IPS-20b (cell line): Measurements from ENCODE around the gene ACAT2.
"Not testable (repeated sequence)": the region's sequence is repeated elsewhere in the genome, so short reads cannot be mapped to it uniquely, and the experiment has no call there.

Experiments
- H3K27ac ChIP-seq: one replicate; pipeline ENCODE4 v1.5.1; 2013; ENCODE audit warnings: low read length
- H3K27me3 ChIP-seq: 2 replicates; pipeline ENCODE4 v1.6.1; 2013; ENCODE audit warnings: mild to moderate bottlenecking, low read length, inconsistent platforms; ENCODE audit not compliant: insufficient read depth
- H3K36me3 ChIP-seq: 2 replicates; pipeline ENCODE4 v1.6.1; 2013; ENCODE audit warnings: low read depth, mild to moderate bottlenecking, inconsistent platforms, low read length, moderate library complexity; ENCODE audit not compliant: insufficient read depth
- H3K4me1 ChIP-seq: 2 replicates; pipeline ENCODE4 v1.6.1; 2013; ENCODE audit warnings: mild to moderate bottlenecking, control low read depth, inconsistent platforms, low read length, moderate library complexity; ENCODE audit not compliant: insufficient read depth
- H3K4me3 ChIP-seq: 2 replicates; pipeline ENCODE4 v1.5.1; 2013; ENCODE audit warnings: mild to moderate bottlenecking, low read length, inconsistent platforms
- H3K9ac ChIP-seq: 2 replicates; pipeline ENCODE4 v1.6.1; 2013; ENCODE audit warnings: low read depth, mild to moderate bottlenecking, inconsistent platforms, low read length, moderate library complexity
- H3K9me3 ChIP-seq: 2 replicates; pipeline ENCODE4 v1.6.1; 2013; ENCODE audit warnings: mild to moderate bottlenecking, low read depth, low read length, inconsistent platforms; ENCODE audit not compliant: insufficient read depth

ACAT2 gene

DNA sequence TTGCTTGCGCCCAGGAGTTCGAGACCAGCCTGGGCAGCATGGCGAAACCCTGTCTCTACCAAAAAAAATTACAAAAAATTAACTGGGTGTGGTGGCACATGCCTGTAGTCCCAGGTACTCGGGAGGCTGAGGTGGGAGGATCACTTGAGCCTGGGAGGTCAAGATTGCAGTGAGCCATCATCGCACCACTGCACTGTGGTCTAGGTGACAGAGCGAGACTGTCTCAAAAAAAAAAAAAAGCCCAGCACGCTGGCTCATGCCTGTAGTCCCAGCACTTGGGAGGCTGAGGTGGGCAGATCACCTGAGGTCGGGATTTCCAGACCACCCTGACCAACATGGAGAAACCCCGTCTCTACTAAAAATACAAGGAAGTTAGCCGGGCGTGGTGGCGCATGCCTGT is 28.4 kb upstream of the ACAT2 start:
- H3K27me3 ChIP-seq, H3K9me3 ChIP-seq, H3K9ac ChIP-seq, H3K4me3 ChIP-seq, H3K27ac ChIP-seq: not testable (repeated sequence)
- H3K36me3 ChIP-seq = peaks cover 53% of the 10 kb centered on the region
- peaks cover 15% of the 10 kb centered on the region; the same call in 1 of the 2 replicates for H3K4me1 ChIP-seq

DNA sequence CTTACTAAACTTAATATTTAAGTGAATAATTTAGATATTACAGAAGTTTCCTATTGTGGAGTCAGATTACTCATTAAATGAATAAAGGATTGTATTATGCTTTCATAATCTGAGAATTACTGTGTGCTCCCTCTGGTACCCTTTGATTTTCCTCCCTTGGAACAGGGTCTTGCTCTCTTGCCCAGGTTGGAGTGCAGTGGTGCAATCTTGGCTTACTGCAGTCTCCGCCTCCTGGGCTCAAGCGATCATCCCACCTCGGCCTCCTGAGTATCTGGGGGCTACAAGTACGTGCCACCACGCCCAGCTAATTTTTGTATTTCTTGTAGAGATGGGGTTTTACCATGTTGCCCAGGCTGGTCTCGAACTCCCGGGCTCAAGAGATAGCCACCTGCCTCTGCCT is 24.9 kb upstream of the ACAT2 start:
- no peak overlapping the region for H3K4me3 ChIP-seq
- H3K9ac ChIP-seq = no peak overlapping the region
- no peak overlapping the region for H3K27ac ChIP-seq
- no peaks in the 10 kb centered on the region for H3K27me3 ChIP-seq
- H3K4me1 ChIP-seq = no peaks in the 10 kb centered on the region; the same call in 1 of the 2 replicates
- H3K9me3 ChIP-seq = no peaks in the 10 kb centered on the region
- peaks cover 69% of the 10 kb centered on the region for H3K36me3 ChIP-seq

DNA sequence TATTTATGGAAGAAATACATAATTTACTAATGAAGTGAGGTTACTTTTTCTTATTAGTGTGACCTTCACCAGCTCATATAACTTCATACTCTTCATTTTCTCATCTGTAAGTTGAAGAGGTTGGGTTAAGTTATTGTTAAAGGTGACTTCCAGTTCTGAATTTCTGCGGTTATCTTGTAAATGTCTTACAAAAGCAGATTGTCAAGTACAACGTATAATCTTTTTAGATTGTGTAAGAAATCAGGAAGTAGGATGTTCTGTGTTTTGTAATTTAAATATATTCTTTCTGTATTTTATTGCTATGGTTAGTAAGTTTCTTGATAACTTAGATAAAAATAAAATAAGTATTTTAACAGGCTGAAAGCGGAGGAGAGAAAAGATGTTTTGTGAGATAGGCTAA is 22.5 kb upstream of the ACAT2 start:
- Histone ChIP-seq H3K4me1 (no peaks in the 10 kb centered on the region; the same call in 1 of the 2 replicates), H3K9me3 (no peaks in the 10 kb centered on the region), H3K27me3 (no peaks in the 10 kb centered on the region), H3K36me3 (peaks cover 84% of the 10 kb centered on the region), H3K27ac (no peak overlapping the region), H3K9ac (no peak overlapping the region), H3K4me3 (no peak overlapping the region)

DNA sequence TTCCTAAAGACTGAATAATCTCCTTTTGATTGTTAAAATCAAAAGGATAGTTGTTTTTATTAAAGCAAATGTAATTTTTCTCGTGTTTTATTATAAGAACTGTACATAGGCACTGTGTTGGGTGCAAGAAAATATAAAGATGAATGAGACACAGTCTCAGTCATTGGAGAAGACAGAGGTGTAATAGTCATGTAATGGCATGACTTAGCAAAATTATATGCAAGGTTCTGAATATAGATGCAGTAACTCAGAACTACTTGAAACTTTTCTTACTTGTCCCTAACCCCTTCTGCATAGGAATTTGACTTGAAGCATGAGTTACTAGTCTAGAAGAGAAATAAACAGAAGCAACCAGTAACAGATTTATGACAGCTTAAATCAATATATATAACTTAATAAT is 19.7 kb upstream of the ACAT2 start:
- Histone ChIP-seq H3K4me1 (no peaks in the 10 kb centered on the region), H3K36me3 (peaks cover 100% of the 10 kb centered on the region), H3K9ac (no peak overlapping the region), H3K9me3 (no peaks in the 10 kb centered on the region), H3K4me3 (no peak overlapping the region), H3K27ac (no peak overlapping the region), H3K27me3 (no peaks in the 10 kb centered on the region)

DNA sequence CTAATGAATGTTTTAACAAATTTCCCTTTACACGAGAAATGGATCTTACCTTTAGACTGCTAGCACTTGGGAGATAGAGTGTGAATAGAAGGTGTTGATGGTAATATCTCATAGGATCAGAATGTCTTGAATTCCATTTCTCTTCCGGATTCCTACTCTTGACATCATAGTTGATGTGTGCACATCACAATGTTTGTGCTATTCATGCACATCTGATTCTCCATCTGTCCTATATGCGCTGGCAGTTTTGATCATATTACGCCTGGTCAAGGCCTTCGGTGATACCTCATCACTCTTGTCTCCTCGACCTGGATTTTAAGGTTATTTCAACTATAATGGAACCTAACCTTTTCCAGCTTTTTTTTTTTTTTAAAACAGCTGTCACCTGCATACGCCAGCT is 16.8 kb upstream of the ACAT2 start:
- Histone ChIP-seq H3K36me3 (peaks cover 100% of the 10 kb centered on the region), H3K4me3 (no peak overlapping the region), H3K27me3 (no peaks in the 10 kb centered on the region), H3K9me3 (no peaks in the 10 kb centered on the region), H3K27ac (no peak overlapping the region), H3K9ac (no peak overlapping the region), H3K4me1 (no peaks in the 10 kb centered on the region)

DNA sequence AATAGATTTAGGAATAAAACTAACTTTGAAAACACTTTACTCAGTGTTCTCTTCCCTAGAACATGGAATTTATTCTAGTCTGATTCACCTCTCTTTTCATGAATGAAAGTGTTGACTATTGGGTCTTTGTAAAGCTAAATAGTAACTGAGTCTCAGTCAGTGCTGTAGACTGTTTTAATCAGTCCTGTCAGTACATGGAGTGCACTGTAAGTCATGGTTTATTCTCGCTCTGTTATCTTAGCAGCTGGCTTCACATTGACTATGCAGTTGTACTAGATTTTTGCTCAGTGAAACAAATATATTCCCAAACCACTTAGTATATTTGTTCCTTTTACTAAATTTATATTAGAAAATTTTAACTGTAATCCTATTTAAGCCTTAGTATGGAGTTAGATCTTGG is 15.1 kb upstream of the ACAT2 start:
- Histone ChIP-seq H3K36me3 (peaks cover 100% of the 10 kb centered on the region), H3K4me3 (no peak overlapping the region)

DNA sequence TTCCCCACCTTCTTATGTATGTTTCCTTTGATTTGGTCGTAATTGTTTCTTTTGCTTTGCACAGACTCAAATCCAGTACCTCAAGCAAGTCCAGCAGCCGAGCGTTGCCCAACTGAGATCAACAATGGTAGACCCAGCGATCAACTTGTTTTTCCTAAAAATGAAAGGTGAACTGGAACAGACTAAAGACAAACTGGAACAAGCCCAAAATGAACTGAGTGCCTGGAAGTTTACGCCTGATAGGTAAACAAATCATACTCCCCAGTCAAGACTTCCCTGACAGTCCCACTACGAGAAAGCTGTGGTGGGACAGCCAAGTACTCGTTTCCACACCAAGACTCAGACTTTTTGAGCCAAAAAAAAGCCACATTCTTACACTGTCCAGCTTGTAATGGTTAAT is 13.7 kb upstream of the ACAT2 start:
- not testable (repeated sequence) for H3K4me3 ChIP-seq, H3K9me3 ChIP-seq, H3K27me3 ChIP-seq, H3K4me1 ChIP-seq, H3K9ac ChIP-seq, H3K27ac ChIP-seq
- peaks cover 100% of the 10 kb centered on the region for H3K36me3 ChIP-seq

More for the DNA sequence above, 15.1 kb upstream of the ACAT2 start:
- H3K4me1 ChIP-seq = no peaks in the 10 kb centered on the region
- H3K9me3 ChIP-seq = no peaks in the 10 kb centered on the region
- H3K27ac ChIP-seq = no peak overlapping the region
- H3K9ac ChIP-seq = no peak overlapping the region
- H3K27me3 ChIP-seq = no peaks in the 10 kb centered on the region

DNA sequence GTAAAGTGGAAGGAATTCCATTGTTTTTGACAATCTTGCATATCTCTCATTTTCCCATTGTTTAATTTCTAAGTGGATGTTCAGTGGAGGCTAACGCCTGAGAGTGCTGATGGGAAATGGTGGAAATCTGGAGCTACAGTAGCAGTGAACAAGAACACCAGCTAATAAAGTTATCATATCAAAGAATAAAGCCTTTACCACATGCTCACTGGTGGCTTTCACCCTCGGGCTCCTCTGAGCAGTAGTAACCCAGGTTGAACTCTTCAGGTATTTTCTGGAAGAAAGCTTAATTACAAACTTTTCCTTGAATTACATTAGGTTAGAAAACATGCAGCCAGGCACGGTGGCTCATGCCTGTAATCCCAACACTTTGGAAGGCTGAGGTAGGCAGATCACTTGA is 10.4 kb upstream of the ACAT2 start:
- peaks cover 100% of the 10 kb centered on the region for H3K36me3 ChIP-seq
- H3K4me3 ChIP-seq = no peak overlapping the region
- no peak overlapping the region for H3K9ac ChIP-seq
- H3K27me3 ChIP-seq = no peaks in the 10 kb centered on the region
- no peaks in the 10 kb centered on the region for H3K9me3 ChIP-seq
- H3K27ac ChIP-seq = no peak overlapping the region
- no peaks in the 10 kb centered on the region for H3K4me1 ChIP-seq

DNA sequence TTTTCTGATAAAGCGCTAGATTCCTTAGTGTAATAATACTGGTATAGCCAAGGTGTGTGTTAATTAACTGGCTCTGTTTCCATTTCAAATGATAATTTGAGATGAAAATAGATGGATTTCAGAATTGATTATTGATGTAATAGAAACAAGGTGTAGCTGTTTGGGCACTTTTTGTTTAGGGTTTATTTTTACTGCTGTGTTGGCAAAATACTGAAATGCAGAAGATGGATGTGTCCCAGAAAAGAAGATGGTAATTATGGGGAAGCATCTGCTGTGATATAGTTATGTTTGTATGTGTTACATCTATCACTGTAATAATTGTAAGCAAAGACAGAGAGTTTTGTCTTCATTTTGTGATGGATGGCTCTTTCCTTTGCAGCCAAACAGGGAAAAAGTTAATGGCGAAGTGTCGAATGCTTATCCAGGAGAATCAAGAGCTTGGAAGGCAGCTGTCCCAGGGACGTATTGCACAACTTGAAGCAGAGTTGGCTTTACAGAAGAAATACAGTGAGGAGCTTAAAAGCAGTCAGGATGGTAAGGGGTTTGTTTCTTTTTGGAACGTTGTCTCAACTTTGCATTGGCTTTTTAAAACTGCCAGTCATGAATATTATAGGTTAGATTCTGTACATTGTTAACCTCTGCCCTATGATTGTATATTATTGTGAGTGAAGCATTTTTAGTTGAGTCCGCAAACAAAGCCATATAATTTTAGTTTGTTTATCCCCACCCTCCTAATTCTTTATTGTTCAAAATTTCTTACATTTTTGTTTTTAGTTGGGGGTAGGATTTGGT is 8.6 kb upstream of the ACAT2 start:
- Histone ChIP-seq H3K9ac (no peak overlapping the region), H3K27ac (no peak overlapping the region), H3K36me3 (peaks cover 100% of the 10 kb centered on the region), H3K4me1 (peaks cover 4% of the 10 kb centered on the region; the same call in 1 of the 2 replicates), H3K4me3 (no peak overlapping the region), H3K27me3 (no peaks in the 10 kb centered on the region), H3K9me3 (no peaks in the 10 kb centered on the region)

DNA sequence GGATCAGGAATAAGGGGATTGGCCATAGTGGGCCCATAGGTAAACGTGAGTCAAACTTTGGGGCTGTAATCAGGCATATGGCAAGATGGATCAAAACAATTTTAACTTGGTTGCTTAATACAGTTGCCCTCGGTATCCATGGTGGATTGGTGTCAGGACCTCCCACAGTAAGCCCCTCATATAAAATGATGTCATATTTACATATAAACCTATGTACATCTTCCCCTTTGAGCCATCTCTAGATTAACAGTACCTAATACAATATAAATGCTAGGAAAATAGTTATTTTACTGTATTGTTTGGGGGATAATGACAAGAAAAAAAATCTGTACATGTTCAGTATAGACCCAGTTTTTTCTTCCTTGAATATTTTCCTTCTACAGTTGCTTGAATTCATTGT is 7.4 kb upstream of the ACAT2 start:
- H3K36me3 ChIP-seq = peaks cover 97% of the 10 kb centered on the region
- peaks cover 6% of the 10 kb centered on the region; the same call in 1 of the 2 replicates for H3K4me1 ChIP-seq
- no peak overlapping the region for H3K4me3 ChIP-seq
- H3K27me3 ChIP-seq = no peaks in the 10 kb centered on the region
- H3K9me3 ChIP-seq = no peaks in the 10 kb centered on the region
- H3K27ac ChIP-seq = no peak overlapping the region
- H3K9ac ChIP-seq = no peak overlapping the region

DNA sequence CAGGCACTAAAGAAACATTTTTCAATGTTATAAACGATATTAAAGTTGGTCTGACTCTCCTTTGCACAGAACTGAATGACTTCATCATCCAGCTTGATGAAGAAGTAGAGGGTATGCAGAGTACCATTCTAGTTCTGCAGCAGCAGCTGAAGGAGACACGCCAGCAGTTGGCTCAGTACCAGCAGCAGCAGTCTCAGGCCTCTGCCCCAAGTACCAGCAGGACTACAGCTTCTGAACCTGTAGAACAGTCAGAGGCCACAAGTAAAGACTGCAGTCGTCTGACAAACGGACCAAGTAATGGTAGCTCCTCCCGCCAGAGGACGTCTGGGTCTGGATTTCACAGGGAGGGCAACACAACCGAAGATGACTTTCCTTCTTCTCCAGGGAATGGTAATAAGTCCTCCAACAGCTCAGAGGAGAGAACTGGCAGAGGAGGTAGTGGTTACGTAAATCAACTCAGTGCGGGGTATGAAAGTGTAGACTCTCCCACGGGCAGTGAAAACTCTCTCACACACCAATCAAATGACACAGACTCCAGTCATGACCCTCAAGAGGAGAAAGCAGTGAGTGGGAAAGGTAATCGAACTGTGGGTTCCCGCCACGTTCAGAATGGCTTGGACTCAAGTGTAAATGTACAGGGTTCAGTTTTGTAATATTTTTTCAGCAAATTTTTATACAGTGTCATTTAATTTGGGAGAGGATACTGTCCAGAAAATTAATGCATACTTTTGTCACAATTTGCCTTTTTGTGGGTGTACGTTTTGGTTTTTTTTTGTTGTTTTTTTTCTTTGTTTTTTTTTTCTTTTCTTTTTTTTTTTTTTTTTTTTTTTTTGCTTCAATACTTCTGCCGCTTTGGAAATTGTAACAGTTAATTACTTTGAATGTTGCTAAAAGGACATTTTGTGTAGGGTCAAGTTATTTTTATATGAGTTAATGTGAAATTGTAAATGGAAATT is 6.6 kb upstream of the ACAT2 start:
- Histone ChIP-seq H3K27me3 (no peaks in the 10 kb centered on the region), H3K27ac (no peak overlapping the region), H3K9me3 (no peaks in the 10 kb centered on the region), H3K9ac (no peak overlapping the region), H3K4me1 (peaks cover 14% of the 10 kb centered on the region), H3K36me3 (peaks cover 93% of the 10 kb centered on the region), H3K4me3 (no peak overlapping the region)

DNA sequence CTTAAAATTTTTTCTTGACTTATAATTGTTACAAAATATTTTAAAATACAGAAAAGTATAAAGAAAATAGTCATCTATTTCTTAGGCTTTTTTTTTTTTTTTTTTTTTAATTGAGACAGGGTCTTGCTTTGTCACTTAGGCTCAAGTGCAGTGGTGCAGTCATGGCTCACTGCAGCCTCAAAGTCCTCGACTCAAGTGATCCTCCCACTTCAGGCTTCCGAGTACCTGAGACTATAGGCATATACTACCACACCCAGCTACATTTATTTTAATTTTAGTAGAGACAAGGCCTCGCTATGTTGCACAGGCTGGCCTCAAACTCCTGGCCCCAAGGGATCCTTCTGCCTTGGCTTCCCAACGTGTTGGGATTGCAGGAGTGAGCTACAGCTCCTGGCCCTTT is 5.3 kb upstream of the ACAT2 start:
- no peak overlapping the region for H3K27ac ChIP-seq
- H3K36me3 ChIP-seq = peaks cover 81% of the 10 kb centered on the region
- peaks cover 19% of the 10 kb centered on the region for H3K4me1 ChIP-seq

More for the DNA sequence above, 5.3 kb upstream of the ACAT2 start:
- Histone ChIP-seq H3K9me3 (no peaks in the 10 kb centered on the region), H3K9ac (no peak overlapping the region), H3K4me3 (no peak overlapping the region), H3K27me3 (no peaks in the 10 kb centered on the region)
